Osteoblast (primary cell): Measurements from ENCODE around the gene FUT1. TPM values are rescaled to one million over a fixed set of nuclear protein-coding genes. Genes with fewer than 3 reads are reported as not detected.

Source experiments
- DNase-seq: peaks from one replicate; pipeline ENCODE4 v3.0.0; 2011; ENCODE audit warnings: low spot score, mixed read lengths; ENCODE audit not compliant: insufficient read length; ENCODE audit errors: missing footprints
- H2AFZ ChIP-seq: 2 replicates; pipeline ENCODE4 v1.6.0; 2011; ENCODE audit warnings: mild to moderate bottlenecking, low read length
- H3K27ac ChIP-seq: 2 replicates; pipeline ENCODE4 v1.5.1; 2011; ENCODE audit warnings: mild to moderate bottlenecking, low read depth, low read length, moderate library complexity
- H3K27me3 ChIP-seq: 2 replicates; pipeline ENCODE4 v1.6.0; 2012; ENCODE audit warnings: mild to moderate bottlenecking, control low read depth, inconsistent platforms, low read length, moderate library complexity; ENCODE audit not compliant: insufficient read depth
- H3K36me3 ChIP-seq: 2 replicates; pipeline ENCODE4 v1.5.1; 2011; ENCODE audit warnings: mild to moderate bottlenecking, low read length, control low read depth, moderate library complexity; ENCODE audit not compliant: insufficient read depth
- H3K4me1 ChIP-seq: 2 replicates; pipeline ENCODE4 v1.5.1; 2011; ENCODE audit warnings: mild to moderate bottlenecking, low read length, control low read depth, moderate library complexity; ENCODE audit not compliant: insufficient read depth
- H3K4me2 ChIP-seq: 2 replicates; pipeline ENCODE4 v1.6.0; 2011; ENCODE audit warnings: mild to moderate bottlenecking, low read length; ENCODE audit not compliant: insufficient read depth
- H3K4me3 ChIP-seq: fragments of 200-600 bp; sonication (generic); 3 replicates; pipeline ENCODE4 v1.5.1; 2012; ENCODE audit warnings: mild to moderate bottlenecking, low read length, inconsistent platforms; ENCODE audit not compliant: insufficient read depth
- H3K79me2 ChIP-seq: 2 replicates; pipeline ENCODE4 v1.6.0; 2012; ENCODE audit warnings: mild to moderate bottlenecking, low read length, control low read depth, inconsistent platforms; ENCODE audit not compliant: insufficient read depth
- H3K9me3 ChIP-seq: 2 replicates; pipeline ENCODE4 v1.5.1; 2011; ENCODE audit warnings: low read depth, low read length, control low read depth
- H4K20me1 ChIP-seq: 2 replicates; pipeline ENCODE4 v1.6.0; 2012; ENCODE audit warnings: mild to moderate bottlenecking, low read length, control low read depth; ENCODE audit not compliant: insufficient read depth
- CTCF ChIP-seq: IDR thresholded peaks from 2 replicates; pipeline ENCODE4 v1.5.1; 2011; ENCODE audit warnings: mild to moderate bottlenecking, low read depth, low read length, moderate library complexity; ENCODE audit errors: extremely low read depth
- total RNA-seq: library from RNA; depleted of rRNA; stranded (reverse); fragments of >200 nt; gene quantifications from 2 replicates; pipeline ENCODE4 v1.2.3, GENCODE V29; 2012

FUT1 gene
- total RNA-seq, 1 donor, result under 0.01 TPM

DNA sequence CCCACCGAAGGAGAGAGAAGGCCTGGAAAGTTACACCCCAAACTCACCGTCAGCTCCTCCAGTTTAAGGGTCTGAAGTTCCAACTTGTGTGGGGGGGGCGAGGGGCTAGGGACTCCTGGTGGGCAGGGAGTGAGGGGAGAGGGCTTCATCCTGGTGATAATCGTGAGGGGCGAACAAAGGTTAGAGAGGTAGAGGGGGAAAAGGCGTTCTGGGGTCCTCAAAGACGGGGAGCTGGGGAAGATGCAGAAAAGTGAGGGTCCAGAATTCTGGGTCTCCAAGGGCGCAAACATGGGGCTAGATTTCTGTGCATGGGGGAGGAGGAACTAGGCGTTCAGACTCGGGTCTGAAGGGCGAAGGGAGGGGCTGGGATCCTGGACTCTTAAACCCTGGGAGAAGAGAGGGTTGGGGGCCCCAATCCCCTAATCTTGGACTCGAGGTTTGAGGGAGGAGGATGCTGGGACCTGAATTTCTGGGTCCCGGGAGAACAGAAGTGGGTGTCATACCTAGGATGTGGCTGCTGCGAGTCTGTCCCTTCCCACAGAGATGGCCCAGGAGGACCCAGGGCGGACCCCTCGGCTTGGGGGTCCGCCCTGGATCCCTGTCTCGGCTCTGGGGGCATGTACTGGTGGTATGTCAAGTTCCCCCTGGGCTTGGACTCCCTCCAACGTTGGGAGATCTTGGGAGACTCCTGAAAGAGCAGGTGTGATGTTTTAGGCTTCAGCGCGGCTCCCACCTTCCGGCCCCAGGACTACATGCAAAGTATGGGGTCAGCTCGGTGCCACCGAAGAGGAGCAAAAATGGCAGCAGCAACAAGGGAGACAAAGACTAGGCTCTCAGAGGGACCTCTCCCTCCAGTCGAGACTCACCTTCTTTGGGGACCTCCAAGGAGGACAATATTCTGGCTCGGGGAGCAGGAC, 37.4 kb downstream of the FUT1 start:
- Histone ChIP-seq H3K27ac (peak overlapping the region; percentile 85), H3K9me3 (no peaks in the 10 kb centered on the region), H2AFZ (peak overlapping the region; percentile 91), H4K20me1 (no peaks in the 10 kb centered on the region), H3K4me3 (peak overlapping the region; percentile 75), H3K4me2 (peak overlapping the region; percentile 96), H3K36me3 (no peaks in the 10 kb centered on the region), H3K4me1 (peaks cover 31% of the 10 kb centered on the region), H3K27me3 (no peaks in the 10 kb centered on the region), H3K79me2 (peaks cover 12% of the 10 kb centered on the region)
- peak; percentile 31 for DNase-seq
- no peak for TF ChIP-seq CTCF

DNA sequence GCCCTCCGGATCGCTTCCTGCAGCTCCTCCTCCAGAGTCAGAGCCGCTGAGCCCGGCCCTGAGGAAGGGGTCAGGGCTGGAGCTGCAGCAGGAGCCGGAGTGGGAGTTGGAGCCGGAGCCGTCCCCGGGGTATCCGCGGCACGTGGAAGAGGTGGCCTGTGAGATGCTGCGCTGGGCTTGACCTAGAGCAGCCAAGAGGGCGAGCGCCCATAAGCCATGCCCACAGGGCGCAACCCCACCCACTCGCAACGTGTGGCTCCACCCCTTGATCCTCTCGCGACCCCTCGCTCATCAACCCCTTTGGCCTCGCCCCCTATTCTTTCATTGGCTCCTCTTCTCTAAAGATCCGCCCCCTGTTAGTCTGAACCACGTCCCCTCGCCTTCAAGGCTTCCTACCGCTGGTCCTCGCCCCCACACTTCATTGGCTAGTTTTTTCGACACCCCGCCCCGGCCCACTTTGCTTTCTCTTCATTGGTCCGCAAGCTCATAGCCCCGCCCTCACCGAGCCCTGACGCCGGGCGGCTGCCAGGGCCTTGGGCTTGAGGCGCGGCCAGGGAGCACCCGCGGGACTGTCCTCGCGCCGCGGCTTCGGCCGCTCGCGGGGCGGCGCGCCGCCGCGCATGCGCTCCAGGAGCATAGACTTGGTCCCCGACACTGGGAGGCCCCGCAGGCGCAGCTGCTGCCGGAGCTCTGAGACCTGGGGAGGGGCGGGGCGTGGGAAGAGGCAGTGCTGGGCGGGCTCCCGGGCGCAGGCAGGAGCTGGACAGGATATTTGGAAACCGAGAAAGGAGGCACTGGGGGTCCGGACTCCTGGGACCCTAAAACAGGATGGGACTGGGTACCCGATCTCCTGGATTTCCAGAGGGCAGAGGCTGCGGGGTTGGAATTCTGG, 38.3 kb downstream of the FUT1 start:
- peak overlapping the region; percentile 96 for H3K4me2 ChIP-seq
- H3K27me3 ChIP-seq, result no peaks in the 10 kb centered on the region
- no peaks in the 10 kb centered on the region for H3K36me3 ChIP-seq
- peaks cover 31% of the 10 kb centered on the region for H3K4me1 ChIP-seq
- no peak for TF ChIP-seq CTCF
- H4K20me1 ChIP-seq, result no peaks in the 10 kb centered on the region
- H3K9me3 ChIP-seq, result no peaks in the 10 kb centered on the region
- peak; percentile 100 for DNase-seq
- H3K27ac ChIP-seq, result peak overlapping the region; percentile 85
- H3K79me2 ChIP-seq, result peaks cover 12% of the 10 kb centered on the region
- H2AFZ ChIP-seq, result peak overlapping the region; percentile 91
- peak overlapping the region; percentile 94 for H3K4me3 ChIP-seq

- Histone ChIP-seq H3K4me2 (peak overlapping the region; percentile 93), H3K27ac (no peak overlapping the region), H3K9me3 (no peaks in the 10 kb centered on the region), H3K79me2 (peaks cover 12% of the 10 kb centered on the region), H3K36me3 (no peaks in the 10 kb centered on the region), H3K4me3 (peak overlapping the region; percentile 94), H2AFZ (peak overlapping the region; percentile 86), H3K27me3 (no peaks in the 10 kb centered on the region), H4K20me1 (no peaks in the 10 kb centered on the region), H3K4me1 (peaks cover 31% of the 10 kb centered on the region)
- TF ChIP-seq CTCF, result peak; percentile 20
- peak; percentile 94 for DNase-seq
Observed at GRCh38 chr19:48713041-48713863, 39.2 kb downstream of the FUT1 start.
